ENCODE data around the gene TGM3.

DNA sequence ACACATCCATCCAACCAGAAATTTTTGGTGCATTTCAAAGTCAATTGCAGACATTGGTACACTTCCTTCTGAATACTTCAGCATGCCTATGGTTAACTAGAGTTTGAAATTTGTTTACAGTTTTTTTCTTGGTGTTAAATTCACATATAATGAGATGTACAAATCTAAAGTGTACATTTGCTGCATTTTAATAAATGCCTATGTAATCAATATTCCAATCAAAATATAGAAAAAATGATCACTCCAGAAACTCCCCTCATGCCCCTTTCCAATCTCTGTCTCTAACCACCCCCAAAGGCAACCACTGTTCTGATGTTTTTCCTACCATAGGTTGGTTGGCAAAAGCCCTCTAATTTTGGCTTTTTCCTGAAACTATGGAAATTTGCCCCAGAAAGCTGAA, 77.3 kb downstream of the TGM3 start:
- TF ChIP-seq EZH2 (IDR thresholded peaks at IDR 0.05; ENCODE audit: low read length) = no peak
- TF ChIP-seq, protein P1, sequence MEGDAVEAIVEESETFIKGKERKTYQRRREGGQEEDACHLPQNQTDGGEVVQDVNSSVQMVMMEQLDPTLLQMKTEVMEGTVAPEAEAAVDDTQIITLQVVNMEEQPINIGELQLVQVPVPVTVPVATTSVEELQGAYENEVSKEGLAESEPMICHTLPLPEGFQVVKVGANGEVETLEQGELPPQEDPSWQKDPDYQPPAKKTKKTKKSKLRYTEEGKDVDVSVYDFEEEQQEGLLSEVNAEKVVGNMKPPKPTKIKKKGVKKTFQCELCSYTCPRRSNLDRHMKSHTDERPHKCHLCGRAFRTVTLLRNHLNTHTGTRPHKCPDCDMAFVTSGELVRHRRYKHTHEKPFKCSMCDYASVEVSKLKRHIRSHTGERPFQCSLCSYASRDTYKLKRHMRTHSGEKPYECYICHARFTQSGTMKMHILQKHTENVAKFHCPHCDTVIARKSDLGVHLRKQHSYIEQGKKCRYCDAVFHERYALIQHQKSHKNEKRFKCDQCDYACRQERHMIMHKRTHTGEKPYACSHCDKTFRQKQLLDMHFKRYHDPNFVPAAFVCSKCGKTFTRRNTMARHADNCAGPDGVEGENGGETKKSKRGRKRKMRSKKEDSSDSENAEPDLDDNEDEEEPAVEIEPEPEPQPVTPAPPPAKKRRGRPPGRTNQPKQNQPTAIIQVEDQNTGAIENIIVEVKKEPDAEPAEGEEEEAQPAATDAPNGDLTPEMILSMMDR (optimal IDR thresholded peaks at IDR 0.05 in 1 of 3, IDR thresholded peaks at IDR 0.05 in 1 of 3, conservative IDR thresholded peaks at IDR 0.05 in 1 of 3; ENCODE audit: extremely low read depth in 1 of 3, insufficient read depth in 2 of 3, low read length in 3 of 3) = no peak
